ENCODE data around the gene NCMAP.

DNA sequence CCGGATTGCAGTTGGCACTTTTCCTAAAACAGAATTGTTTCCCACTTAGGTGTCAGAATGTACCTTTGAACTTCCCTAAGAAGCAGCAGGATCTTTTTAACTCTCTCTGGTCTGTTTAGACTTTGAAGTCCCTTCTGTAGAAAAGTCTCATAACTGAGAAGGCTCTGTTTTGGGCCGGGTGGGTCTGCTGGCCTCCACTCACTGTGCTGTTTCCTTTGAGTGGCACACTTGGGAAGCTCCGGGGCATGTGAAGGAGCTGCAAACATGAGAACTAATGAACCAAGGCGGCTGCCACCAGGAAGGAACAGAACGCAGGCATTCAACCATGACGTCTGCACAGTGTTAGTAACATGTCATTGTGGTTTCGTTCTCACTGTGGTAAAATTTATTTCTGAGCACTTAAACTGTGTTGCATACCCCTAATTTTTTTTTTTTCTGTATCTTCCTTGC lies 19.5 kb upstream of the NCMAP start:
- no peak for TF ChIP-seq EZH2 (IDR thresholded peaks at IDR 0.05)
- TF ChIP-seq, protein P1, sequence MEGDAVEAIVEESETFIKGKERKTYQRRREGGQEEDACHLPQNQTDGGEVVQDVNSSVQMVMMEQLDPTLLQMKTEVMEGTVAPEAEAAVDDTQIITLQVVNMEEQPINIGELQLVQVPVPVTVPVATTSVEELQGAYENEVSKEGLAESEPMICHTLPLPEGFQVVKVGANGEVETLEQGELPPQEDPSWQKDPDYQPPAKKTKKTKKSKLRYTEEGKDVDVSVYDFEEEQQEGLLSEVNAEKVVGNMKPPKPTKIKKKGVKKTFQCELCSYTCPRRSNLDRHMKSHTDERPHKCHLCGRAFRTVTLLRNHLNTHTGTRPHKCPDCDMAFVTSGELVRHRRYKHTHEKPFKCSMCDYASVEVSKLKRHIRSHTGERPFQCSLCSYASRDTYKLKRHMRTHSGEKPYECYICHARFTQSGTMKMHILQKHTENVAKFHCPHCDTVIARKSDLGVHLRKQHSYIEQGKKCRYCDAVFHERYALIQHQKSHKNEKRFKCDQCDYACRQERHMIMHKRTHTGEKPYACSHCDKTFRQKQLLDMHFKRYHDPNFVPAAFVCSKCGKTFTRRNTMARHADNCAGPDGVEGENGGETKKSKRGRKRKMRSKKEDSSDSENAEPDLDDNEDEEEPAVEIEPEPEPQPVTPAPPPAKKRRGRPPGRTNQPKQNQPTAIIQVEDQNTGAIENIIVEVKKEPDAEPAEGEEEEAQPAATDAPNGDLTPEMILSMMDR (IDR thresholded peaks at IDR 0.05): no peak
- no peak for TF ChIP-seq EZH2phosphoT487 (IDR thresholded peaks at IDR 0.05)
